ENCODE results near the gene RERG.

- TF ChIP-seq CTCF (conservative IDR thresholded peaks at IDR 0.05; ENCODE audit: low read depth, low read length) (no peak), EZH2 (IDR thresholded peaks at IDR 0.05; ENCODE audit: borderline replicate concordance, low read depth, low read length, poor library complexity, severe bottlenecking) (no peak)
Observed at GRCh38 chr12:15270591-15270990, 49.4 kb upstream of the RERG start.

All from A673 (cell line).